GM11168 (cell line): Measurements from ENCODE around the gene ZFAND6.
"Not testable (repeated sequence)": the region's sequence is repeated elsewhere in the genome, so short reads cannot be mapped to it uniquely, and the experiment has no call there.

ENCODE experiments used
- in situ Hi-C: fragments of 300-500 bp; cut with MboI; formaldehyde crosslinking; loops from one replicate; pipeline ENCODE4 v1.12.0; 2022; ENCODE audit warnings: low sequenced_read_pairs; ENCODE audit not compliant: unreplicated experiment

The ZFAND6 gene

GRCh38 chr15:80045219-80045618 lies 14.3 kb upstream of the ZFAND6 start:
- in situ Hi-C loops, result not testable (repeated sequence)

GRCh38 chr15:80049046-80049445 lies 10.4 kb upstream of the ZFAND6 start:
- in situ Hi-C loops, result no loop called here

- in situ Hi-C loops, result no loop called here
Observed at GRCh38 chr15:80052597-80053304, 6.7 kb upstream of the ZFAND6 start.

DNA sequence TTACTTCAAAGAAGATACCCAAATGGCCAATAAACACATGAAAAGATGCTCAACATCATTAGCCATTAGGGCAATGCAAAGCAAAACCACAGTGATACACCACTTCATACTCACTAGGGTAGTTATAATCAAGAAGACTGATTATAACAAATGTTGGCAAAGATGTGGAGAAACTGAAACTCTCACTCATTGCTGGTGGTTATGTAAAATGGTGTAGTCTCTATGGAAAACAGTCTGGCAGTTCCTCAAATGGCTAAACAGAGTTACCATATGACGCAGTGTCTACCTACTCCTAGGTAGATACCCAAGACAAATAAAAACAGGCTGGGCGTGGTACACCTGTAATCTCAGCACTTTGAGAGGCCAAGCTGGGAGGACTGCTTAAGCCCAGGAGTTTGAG lies 3.5 kb upstream of the ZFAND6 start:
- in situ Hi-C loops, result no loop called here

- in situ Hi-C loops, result no loop called here
Observed at GRCh38 chr15:80058044-80058443, 1.4 kb upstream of the ZFAND6 start.

DNA sequence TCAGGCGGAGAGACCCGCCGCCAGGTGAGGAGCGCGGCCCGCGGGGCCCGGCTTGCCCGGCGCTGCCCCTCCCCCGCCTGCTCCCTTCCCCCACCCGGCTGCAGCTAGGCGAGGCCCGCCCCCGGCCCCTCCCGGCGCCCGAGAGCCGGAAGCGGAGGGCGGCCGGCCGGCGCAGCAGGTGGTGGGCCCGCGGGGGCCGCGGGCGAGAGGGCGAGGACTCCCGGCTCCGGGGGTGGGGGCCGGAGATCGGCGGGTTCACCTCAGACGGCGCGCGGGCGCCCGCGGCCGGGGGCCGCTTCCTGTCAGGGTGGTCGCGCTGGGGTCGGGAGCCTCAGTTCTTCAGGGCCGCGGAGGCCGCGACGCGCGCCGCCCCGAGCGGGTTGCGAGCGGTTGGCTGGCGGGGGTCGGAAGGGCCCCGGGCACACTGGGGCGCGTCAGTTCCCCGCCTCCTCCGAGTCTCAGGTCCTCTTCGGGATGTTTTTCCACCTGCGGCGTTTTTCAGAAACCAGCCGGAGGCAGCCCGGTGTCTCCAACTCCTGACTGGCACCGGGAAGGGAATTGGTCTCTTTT lies 395 bp downstream of the ZFAND6 start:
- in situ Hi-C loops, result no loop called here

- in situ Hi-C loops, result no loop called here
Observed at GRCh38 chr15:80060356-80061006, 1.0 kb downstream of the ZFAND6 start.

GRCh38 chr15:80061582-80061981 lies 2.1 kb downstream of the ZFAND6 start:
- in situ Hi-C loops, result no loop called here

DNA sequence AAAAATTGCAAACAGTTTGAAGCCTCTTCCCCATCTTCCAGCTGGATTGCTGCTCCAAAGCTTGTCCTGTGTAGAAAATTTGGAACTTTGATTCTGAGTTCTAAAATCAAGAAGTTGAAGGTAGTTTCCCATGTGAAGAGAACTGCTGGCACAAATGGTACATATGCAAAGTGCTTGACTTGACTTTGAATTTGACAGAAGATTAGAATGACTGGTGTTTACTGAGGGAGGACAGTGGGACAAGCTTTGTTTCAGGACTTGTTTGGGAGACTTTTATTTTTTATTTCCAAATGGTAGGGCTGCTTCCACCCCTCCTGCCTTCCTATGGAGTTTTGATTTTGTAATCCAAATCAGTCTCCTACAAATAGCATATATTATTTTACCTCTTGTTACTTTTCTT lies 7.4 kb downstream of the ZFAND6 start:
- in situ Hi-C loops, result no loop called here

DNA sequence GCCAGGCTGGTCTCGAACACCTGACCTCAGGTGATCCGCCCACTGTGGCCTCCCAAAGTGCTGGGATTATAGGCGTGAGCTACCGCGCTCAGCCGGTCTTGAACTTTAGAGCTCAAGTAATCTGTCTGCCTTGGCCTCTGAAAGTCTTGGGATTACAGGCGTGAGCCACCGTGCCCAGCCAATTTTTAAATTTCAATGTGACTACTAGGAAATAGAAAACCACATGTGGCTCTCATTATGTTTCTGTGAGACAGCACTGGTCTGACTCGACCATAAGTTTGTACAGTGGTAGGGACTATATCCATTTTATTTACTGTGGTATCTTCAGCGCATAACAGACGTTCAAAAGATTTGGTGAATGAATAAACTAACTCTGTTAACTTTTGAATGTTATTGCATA lies 9.1 kb downstream of the ZFAND6 start:
- in situ Hi-C loops, result no loop called here

DNA sequence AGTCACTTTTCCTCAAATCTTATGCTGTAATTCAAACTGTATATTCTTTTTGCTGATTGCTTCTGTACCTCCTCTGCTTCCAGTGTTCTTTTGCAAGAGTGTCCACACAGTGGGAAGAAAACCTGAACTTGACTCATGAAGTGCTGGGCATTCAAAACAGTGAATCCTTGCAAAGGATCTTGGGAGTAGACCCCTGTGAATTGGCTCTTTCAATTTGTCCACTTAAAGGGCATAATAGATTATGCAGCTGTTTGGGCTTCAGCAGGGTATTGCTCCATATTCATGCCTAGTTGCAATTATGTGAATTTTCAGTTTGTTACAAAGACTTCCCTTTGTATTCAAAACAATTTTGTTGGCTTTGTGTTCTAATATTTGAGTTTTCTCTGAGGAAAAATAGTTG lies 11.4 kb downstream of the ZFAND6 start:
- in situ Hi-C loops, result no loop called here

DNA sequence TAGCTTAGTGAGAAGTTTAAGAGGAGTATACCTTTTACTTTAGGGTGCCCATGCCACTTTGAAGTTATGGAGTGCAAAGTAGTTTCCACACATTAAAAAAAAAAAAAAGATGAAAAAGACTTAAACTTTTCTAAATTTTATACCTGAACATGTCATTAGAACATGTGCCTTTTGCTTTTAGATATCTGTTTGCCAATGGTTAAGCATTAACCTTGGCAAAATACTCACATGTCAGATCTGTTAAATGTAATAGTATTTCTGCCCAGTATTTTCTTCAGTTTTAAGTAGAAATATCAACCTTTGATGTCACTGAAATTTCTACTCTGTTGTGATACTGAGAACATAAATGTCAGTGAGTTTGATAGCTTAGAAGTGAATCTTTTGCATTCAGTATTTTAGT lies 12.2 kb downstream of the ZFAND6 start:
- in situ Hi-C loops, result no loop called here

DNA sequence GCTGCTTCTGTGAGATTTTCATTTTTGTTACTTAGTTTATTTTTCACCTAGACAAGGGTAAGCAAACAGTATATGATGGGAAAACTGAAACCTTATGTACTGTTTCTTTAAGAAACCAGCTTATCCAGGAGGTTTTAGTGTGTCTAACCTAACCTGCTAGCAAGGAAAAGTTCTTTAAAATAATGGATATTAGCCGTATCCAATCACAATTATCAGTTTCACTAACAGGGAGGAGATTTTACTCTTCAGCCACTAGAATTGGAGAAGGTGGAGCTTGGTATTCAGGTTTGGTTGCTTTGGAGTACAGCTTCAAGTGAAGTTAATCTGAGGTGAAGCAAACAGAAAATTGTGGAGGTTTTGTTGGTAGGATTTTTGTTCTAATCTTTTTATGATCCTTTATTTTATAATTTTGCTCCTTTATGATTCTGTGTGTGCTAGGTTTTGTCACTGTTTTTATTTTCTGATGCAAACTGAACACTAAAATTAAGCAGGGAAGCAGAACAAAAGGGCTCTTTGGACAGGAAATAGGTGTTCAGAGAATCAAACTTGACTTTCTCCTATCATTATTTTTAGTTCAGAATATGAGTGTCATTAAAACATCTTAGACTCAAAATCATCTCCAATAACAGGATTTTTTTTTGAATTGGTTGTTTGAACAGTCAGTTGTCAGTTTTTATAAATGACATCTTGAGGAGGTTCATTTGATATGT lies 13.0 kb downstream of the ZFAND6 start:
- in situ Hi-C loops, result no loop called here

GRCh38 chr15:80073197-80073596 lies 13.7 kb downstream of the ZFAND6 start:
- in situ Hi-C loops, result no loop called here

DNA sequence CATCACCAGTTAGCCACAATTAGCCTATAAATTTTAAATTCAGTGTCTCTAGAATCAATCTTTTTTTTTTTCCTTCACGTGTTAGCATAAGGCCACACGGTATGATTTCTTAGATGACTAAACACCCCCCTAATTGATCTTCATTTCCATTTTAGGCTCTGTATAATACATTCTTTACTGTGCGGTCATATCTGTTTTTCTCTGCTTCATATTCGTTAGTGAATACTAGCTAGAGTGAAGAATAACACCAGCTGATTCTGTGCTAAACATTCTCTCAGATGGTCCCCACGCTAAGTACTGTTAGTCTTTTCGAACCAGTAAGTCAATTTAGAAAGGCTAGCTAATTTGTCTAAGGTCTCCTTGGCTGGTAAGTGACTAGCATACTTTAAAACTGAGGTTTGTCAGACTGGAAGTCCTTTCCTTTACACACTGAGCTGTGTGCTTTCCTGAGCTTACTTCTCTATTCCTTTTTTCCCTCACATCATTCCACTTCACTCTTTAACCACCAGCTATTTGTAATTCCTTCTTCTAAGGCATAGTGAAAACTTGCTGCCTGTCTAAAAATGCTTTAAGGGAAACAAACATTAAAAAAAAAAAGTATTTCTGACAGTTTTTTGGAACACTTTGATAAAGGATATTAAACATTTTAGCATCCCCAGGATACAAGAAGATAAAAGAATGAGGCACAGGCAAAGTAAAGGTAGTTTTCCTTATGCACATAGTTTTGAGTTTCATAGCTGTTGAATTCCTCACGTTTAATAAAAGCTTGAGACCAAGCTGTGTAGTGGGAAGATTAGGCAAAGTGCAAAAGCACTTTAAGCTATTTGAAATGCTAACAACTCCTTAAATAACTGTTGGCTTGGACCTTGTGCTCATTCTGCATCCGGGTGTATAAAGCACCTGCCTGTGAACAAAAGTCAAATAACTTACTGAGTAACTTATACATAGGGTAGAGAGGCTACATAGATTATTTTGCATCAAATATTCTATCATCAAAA lies 17.1 kb downstream of the ZFAND6 start:
- in situ Hi-C loops, result no loop called here

DNA sequence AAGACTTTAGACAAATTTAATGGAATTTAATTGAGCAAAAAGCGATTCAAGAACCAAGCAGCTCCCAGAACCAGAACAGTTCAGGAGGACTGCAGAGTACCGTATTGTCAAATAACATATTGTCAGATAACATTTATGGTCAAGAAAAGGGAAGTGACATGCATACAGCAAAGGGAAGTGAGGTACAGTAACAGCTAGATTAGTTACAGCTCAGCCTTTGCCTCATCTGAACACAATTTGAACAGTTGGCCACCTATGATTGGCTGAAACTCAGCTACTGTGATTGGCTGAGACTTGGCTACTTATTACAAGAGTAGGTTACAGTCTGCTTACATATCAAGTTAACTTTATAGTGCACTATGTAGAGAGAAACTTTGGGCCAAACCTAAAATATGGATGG lies 21.9 kb downstream of the ZFAND6 start:
- in situ Hi-C loops, result no loop called here

DNA sequence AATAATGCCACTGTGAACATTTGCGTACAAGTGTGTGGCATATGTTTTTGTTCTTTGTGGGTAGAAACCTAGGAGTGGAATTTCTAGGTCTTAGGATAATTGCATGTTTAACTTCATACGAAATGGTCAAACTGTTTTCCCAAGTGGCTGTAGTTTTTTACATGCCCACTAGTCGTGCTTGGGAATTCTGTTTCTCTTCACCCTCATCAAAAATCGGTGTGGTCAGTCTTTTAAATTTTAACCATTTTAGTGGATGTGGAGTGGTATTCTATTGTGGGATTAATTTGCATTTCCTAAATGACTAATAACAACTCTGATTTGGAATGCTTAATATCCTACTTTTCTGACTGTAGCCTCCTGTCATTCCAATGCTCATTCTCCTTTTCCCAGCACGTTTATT lies 27.6 kb downstream of the ZFAND6 start:
- in situ Hi-C loops, result no loop called here

GRCh38 chr15:80090041-80090440 lies 30.6 kb downstream of the ZFAND6 start:
- in situ Hi-C loops, result no loop called here

GRCh38 chr15:80090879-80091503 lies 31.5 kb downstream of the ZFAND6 start:
- in situ Hi-C loops, result no loop called here
